Prostate gland (tissue), 2 donors: ENCODE results near the gene UQCRQ. TPM values are rescaled to one million over a fixed set of nuclear protein-coding genes. Genes with fewer than 3 reads are reported as not detected.

Experiments
- DNase-seq: peaks from one replicate; pipeline ENCODE4 v3.0.0-alpha.2; 2019; ENCODE audit warnings: low spot score
- H3K27ac ChIP-seq, 2 donors: fragments of 200-600 bp; sonication (generic); 2 replicates each; pipeline ENCODE4 v1.5.1; 2017 to 2019
- H3K27me3 ChIP-seq: fragments of 200-600 bp; sonication (generic); replicated peaks from 2 replicates; pipeline ENCODE4 v1.5.1; 2019; ENCODE audit not compliant: insufficient read depth
- H3K36me3 ChIP-seq, 2 donors: fragments of 200-600 bp; sonication (generic); 1 replicate in 1 of 2; 2 replicates in 1 of 2; pipeline versions ENCODE4 v1.5.1 to v1.8.1; 2017 to 2019
- H3K4me1 ChIP-seq: fragments of 200-600 bp; sonication (generic); replicated peaks from 2 replicates; pipeline ENCODE4 v1.5.1; 2019
- H3K4me3 ChIP-seq, 2 donors: fragments of 200-600 bp; sonication (generic); 2 replicates each; pipeline ENCODE4 v1.5.1; 2017 to 2019
- H3K9me3 ChIP-seq: fragments of 200-600 bp; sonication (generic); 2 replicates; pipeline ENCODE4 v1.5.1; 2017
- CTCF ChIP-seq, 4 experiments: fragments of 200-600 bp in 2 of 4; fragments of 450-650 bp in 2 of 4; sonication (generic) in 2 of 4; IDR thresholded peaks; 1 replicate in 3 of 4; 2 replicates in 1 of 4; pipeline ENCODE4 v1.5.1; 2016 to 2019; ENCODE audit warnings: antibody characterized with exemption in 4 of 4, mild to moderate bottlenecking in 2 of 4, moderate library complexity in 2 of 4
- POLR2A ChIP-seq: fragments of 450-650 bp; IDR thresholded peaks from one replicate; pipeline ENCODE4 v1.6.1; 2016; ENCODE audit warnings: antibody characterized with exemption, mild to moderate bottlenecking
- POLR2AphosphoS5 ChIP-seq: sonication (generic); formaldehyde crosslinking; IDR thresholded peaks from one replicate; pipeline ENCODE4 v1.6.1; 2017; ENCODE audit warnings: antibody characterized with exemption
- WGBS: methylation state at CpG from one replicate; pipeline ENCODE4 v1.1.5; 2018; 5-methylcytosine and 5-hydroxymethylcytosine counted together
- intact Hi-C: fragments of 100-400 bp; cut with DNase I; formaldehyde crosslinking; loops from one replicate; pipeline ENCODE4 v1.14.2; 2022
- total RNA-seq, 2 donors: library from RNA; depleted of rRNA; stranded (reverse); fragments of >200 nt; gene quantifications; one replicate each; pipeline ENCODE4 v1.1.0, GENCODE V29; 2016

UQCRQ gene
- total RNA-seq = 100 to 1,000 TPM; 201 to 223 TPM

- H3K4me3 ChIP-seq = peak within 1 kb of the TSS; percentile 73 to 87
- WGBS = under 1% methylated on average over 55 of the region's 55 CpGs
- TF ChIP-seq POLR2A = peak; percentile 89
- peak; percentile 100 for TF ChIP-seq POLR2AphosphoS5
- TF ChIP-seq CTCF (IDR thresholded peaks at IDR 0.05) = peak in 3 of 4 experiments; percentile 40 to 61 (median 45)
- peak within 1 kb of the TSS; percentile 94 for H3K27ac ChIP-seq
- H3K27me3 ChIP-seq = no peaks in the 10 kb centered on the region
- peaks cover 0 to 10% of the 10 kb centered on the region in 2 donors for H3K36me3 ChIP-seq
- H3K4me1 ChIP-seq = peaks cover 5% of the 10 kb centered on the region
- peak; percentile 98 for DNase-seq
- H3K9me3 ChIP-seq = no peaks in the 10 kb centered on the region
- intact Hi-C loops = loop anchor here (5.0 kb wide), 2 partner anchors 34 to 96 kb away; partner anchors contain the start of genes AFF4 and SHROOM1
Measured at GRCh38 chr5:132866342-132867045, at the start of gene UQCRQ, which contains the start of gene GDF9. Gene UQCRQ (plus strand): TSS chr5:132866642. CDS start chr5:132866882, 240 bp downstream. Gene GDF9 (minus strand): TSS chr5:132866469. CDS start chr5:132864533, 1,936 bp downstream.

DNA sequence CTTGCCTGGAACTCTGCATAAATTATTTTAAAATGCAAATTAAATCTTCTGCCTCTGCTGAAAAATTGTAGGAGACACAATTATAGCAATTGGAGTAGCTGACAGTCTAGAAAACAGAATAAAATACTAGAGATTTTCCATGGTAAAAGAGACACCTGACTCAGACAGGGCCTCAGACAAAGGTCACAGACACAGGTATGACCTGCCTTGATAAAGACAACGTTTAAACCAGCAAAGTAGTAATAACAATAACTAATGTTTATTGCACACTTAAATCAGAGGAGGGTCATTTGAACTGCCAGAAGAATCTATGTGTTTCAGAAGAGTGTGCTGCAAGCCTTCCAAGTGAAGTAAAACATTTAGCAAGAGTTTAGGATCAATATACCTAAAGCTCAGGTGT is 49.4 kb upstream of the UQCRQ start:
- H3K9me3 ChIP-seq = no peaks in the 10 kb centered on the region
- 64% methylated on average over 1 of the region's 1 CpG for WGBS
- H3K27ac ChIP-seq = no peak overlapping the region
- DNase-seq = no peak
- TF ChIP-seq POLR2A (no peak), POLR2AphosphoS5 (no peak)
- H3K36me3 ChIP-seq = no peaks in the 10 kb centered on the region
- H3K27me3 ChIP-seq = no peaks in the 10 kb centered on the region
- no peak overlapping the region for H3K4me3 ChIP-seq
- H3K4me1 ChIP-seq = peaks cover 6% of the 10 kb centered on the region
- intact Hi-C loops = no loop called here

DNA sequence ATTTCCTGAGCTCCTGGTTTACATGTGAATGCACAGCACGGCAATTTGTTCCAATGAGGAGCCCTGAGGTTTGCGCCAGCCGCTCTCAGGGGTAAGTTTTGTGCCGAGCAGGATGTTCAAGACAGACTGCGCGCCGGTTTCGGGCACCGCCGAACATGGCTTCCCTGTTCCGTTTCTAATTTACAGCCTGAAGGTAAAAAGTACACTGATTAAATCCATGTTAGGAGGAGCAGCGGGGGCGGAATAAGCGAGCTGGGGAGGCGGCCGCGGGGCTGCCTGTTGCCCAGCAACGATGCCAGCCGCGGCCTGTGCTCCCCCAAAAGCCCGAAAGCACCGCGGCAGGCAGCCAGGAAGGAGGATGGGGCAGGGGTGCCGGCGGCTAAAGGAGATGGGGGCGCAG is 47.0 kb upstream of the UQCRQ start:
- Histone ChIP-seq H3K9me3 (no peaks in the 10 kb centered on the region), H3K27ac (no peak overlapping the region), H3K4me3 (no peak overlapping the region), H3K4me1 (peaks cover 6% of the 10 kb centered on the region), H3K27me3 (no peaks in the 10 kb centered on the region), H3K36me3 (no peaks in the 10 kb centered on the region)
- intact Hi-C loops = no loop called here
- TF ChIP-seq POLR2AphosphoS5 (no peak), POLR2A (no peak), CTCF (IDR thresholded peaks at IDR 0.05) (no peak)
- WGBS = 22% methylated on average over 26 of the region's 26 CpGs
- DNase-seq = no peak

DNA sequence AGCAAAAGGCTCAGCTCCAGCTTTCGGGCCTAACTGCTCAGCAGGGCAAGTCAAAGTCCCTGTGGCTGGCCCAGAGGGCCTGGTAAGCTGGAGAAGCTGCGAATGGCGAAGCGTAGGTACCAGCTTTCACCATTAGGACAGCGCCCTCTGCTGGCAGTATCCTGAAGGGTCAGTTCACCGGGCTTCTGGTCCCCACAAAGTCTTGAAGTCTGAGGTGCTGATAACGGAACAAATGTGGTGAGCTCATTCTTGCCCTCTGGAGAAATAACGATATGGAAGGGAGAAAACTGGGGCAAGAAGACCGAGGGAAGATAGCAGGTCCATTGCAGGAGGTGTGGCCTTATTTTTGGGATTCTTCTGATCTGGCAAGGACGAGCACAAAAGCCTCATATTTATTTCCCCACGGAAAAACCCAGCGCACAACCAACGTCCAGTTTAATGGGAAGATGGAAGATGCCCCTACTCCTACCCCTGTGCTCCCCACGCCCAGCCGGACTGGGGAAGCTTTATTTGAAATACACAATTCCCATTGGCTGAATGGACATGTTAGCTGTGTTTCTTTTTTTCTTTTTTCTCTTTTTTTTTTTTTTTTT is 46.2 kb upstream of the UQCRQ start:
- no peak overlapping the region for H3K4me3 ChIP-seq
- peak; percentile 60 for TF ChIP-seq POLR2AphosphoS5
- TF ChIP-seq CTCF (IDR thresholded peaks at IDR 0.05) = peak; percentile 80 to 96 (median 93)
- TF ChIP-seq POLR2A = no peak
- no peaks in the 10 kb centered on the region for H3K36me3 ChIP-seq
- no peak overlapping the region for H3K27ac ChIP-seq
- no peaks in the 10 kb centered on the region for H3K9me3 ChIP-seq
- intact Hi-C loops = loop anchor here (5.0 to 10.0 kb wide), 3 partner anchors 235 to 438 kb away; partner anchors contain the start of gene HSPA4
- WGBS = 30% methylated on average over 15 of the region's 15 CpGs
- H3K27me3 ChIP-seq = no peaks in the 10 kb centered on the region
- H3K4me1 ChIP-seq = peaks cover 6% of the 10 kb centered on the region
- DNase-seq = peak; percentile 92

DNA sequence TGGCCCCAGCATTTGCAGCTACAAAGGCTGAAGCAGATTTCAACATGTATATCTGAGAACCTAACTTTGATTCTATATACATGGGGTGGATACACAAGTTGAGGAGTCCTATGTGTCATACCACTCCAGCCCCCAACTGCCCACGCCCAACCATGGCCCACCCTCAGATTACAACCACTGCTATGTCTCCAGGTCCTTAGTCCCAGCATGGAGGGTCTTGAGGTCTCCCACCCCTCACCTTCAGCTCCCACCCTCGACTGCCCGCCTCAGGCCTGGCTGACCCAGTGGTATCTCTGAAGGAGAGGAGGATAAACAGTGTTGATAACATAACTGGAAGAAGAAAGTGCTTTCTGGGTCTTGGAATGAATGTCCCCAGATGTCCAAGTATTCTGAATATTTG is 45.1 kb upstream of the UQCRQ start:
- Histone ChIP-seq H3K27me3 (no peaks in the 10 kb centered on the region), H3K9me3 (no peaks in the 10 kb centered on the region), H3K4me1 (peaks cover 6% of the 10 kb centered on the region), H3K4me3 (no peak overlapping the region), H3K36me3 (no peaks in the 10 kb centered on the region), H3K27ac (no peak overlapping the region)
- intact Hi-C loops = loop anchor here (5.0 to 10.0 kb wide), 3 partner anchors 233 to 439 kb away; partner anchors contain the start of gene HSPA4
- no peak for DNase-seq
- TF ChIP-seq CTCF (IDR thresholded peaks at IDR 0.05) = no peak
- TF ChIP-seq POLR2A = no peak
- no peak for TF ChIP-seq POLR2AphosphoS5
- 83% methylated on average over 3 of the region's 3 CpGs for WGBS
